Heart left ventricle (tissue), 13 donors: Measurements from ENCODE around the gene SNX6.

Source experiments
- CTCF ChIP-seq, 12 donors: fragments of 200-600 bp; sonication (generic) in 4 of 12; IDR thresholded peaks; one replicate each; pipeline versions ENCODE4 v1.5.0 to v1.8.0; 2018 to 2022; ENCODE audit warnings: antibody characterized with exemption in 12 of 12, mild to moderate bottlenecking in 5 of 12
- POLR2A ChIP-seq, 2 donors: fragments of 450-650 bp; IDR thresholded peaks; one replicate each; pipeline ENCODE4 v1.6.1; 2017; ENCODE audit warnings: antibody characterized with exemption in 2 of 2, mild to moderate bottlenecking in 2 of 2, moderate library complexity in 2 of 2
- donor health status: ischemic (EF 13 %, LVEDD 7.1; RV severe dilation, severe dysfunction).
- donor health status: DM: no; HTN: yes; CAD: no.
- donor health status: DM: no; HTN: no; CAD: no.
- donor health status: ischemic (EF 25% LVEDD 6.9; RV normal size, moderate dysfunction).
- donor health status: ischemic (EF 25% LVEDD 5.7; RV mildly dilated, moderate dysfunction).
- donor health status: ischemic (EF 35%, LVEDD 5.7; RV mildly dilated, moderate dysfunction).
- donor health status: nonischemic (EF 11% LVEDD 7.7; RV severe dilation, severe dysfunction).
- donor health status: DM: yes; HTN: yes; CAD: no.
- donor health status: PGD.
- donor health status: ischemic (EF 29% LVEDD 5.4; RV normal size, mild dysfunction).
- donor health status: nonischemic (EF 23%, LVEDD 6.1; RV moderate dilation, normal function).

GRCh38 chr14:34665785-34666435, 36.0 kb upstream of the SNX6 start:
- no peak for TF ChIP-seq CTCF (IDR thresholded peaks at IDR 0.05)
- no peak for TF ChIP-seq POLR2A (IDR thresholded peaks at IDR 0.05)
